Esophagus squamous epithelium (tissue), 5 donors: ENCODE results near the gene PAM. TPM values are rescaled to one million over a fixed set of nuclear protein-coding genes. Genes with fewer than 3 reads are reported as not detected.
"Not testable (repeated sequence)": the region's sequence is repeated elsewhere in the genome, so short reads cannot be mapped to it uniquely, and the experiment has no call there.

Experiments used
- DNase-seq: peaks from one replicate; lab custom pipeline; 2025; lab: John Stamatoyannopoulos, UW
- H3K27ac ChIP-seq, 4 donors: fragments of 200-600 bp; sonication (generic); one replicate each; pipeline ENCODE4 v1.5.1; 2016 to 2019; ENCODE audit warnings: mild to moderate bottlenecking in 1 of 4
- H3K27me3 ChIP-seq, 4 donors: fragments of 200-600 bp; sonication (generic); 1 replicate in 3 of 4; 2 replicates in 1 of 4; pipeline versions ENCODE4 v1.5.1 to v1.6.0; 2017 to 2021; ENCODE audit warnings: antibody characterized with exemption in 1 of 4
- H3K36me3 ChIP-seq, 3 donors: fragments of 200-600 bp; sonication (generic); one replicate each; pipeline ENCODE4 v1.5.1; 2016 to 2019
- H3K4me1 ChIP-seq, 3 donors: fragments of 200-600 bp; sonication (generic); one replicate each; pipeline ENCODE4 v1.5.1; 2017 to 2019
- H3K4me3 ChIP-seq, 4 donors: fragments of 200-600 bp; sonication (generic); 1 replicate in 3 of 4; 2 replicates in 1 of 4; pipeline ENCODE4 v1.5.1; 2016 to 2019; ENCODE audit warnings: mild to moderate bottlenecking in 2 of 4, moderate library complexity in 1 of 4
- H3K9me3 ChIP-seq, 3 donors: fragments of 200-600 bp; sonication (generic); one replicate each; pipeline ENCODE4 v1.5.1; 2016 to 2019
- CTCF ChIP-seq, 6 experiments: fragments of 450-650 bp in 4 of 6; fragments of 200-600 bp in 2 of 6; sonication (generic) in 2 of 6; IDR thresholded peaks; one replicate each; pipeline ENCODE4 v1.5.1; 2016 to 2019; ENCODE audit warnings: antibody characterized with exemption in 6 of 6, mild to moderate bottlenecking in 4 of 6, moderate library complexity in 4 of 6
- POLR2A ChIP-seq, 4 donors: fragments of 450-650 bp; IDR thresholded peaks; one replicate each; pipeline ENCODE4 v1.6.1; 2017; ENCODE audit warnings: antibody characterized with exemption in 4 of 4, mild to moderate bottlenecking in 4 of 4, moderate library complexity in 3 of 4
- WGBS, 2 donors: methylation state at CpG; one replicate each; pipeline ENCODE4 v1.1.5; 2018; 5-methylcytosine and 5-hydroxymethylcytosine counted together
- intact Hi-C: fragments of 100-400 bp; cut with DNase I; formaldehyde crosslinking; loops from one replicate; pipeline ENCODE4 v1.15.0; 2022
- total RNA-seq, 4 donors: library from RNA; depleted of rRNA; stranded (reverse); fragments of >200 nt; gene quantifications; one replicate each; pipeline ENCODE4 v1.1.0, GENCODE V29; 2016
- donor health status: DM: yes; HTN: yes; CAD: no.

The PAM gene
- total RNA-seq, 4 donors from 2014 or later, result 33.0 to 88.5 (median 53.8) TPM

GRCh38 chr5:102770803-102771202, 15.7 kb downstream of the PAM start:
- no peak for TF ChIP-seq POLR2A (IDR thresholded peaks at IDR 0.05)
- TF ChIP-seq CTCF (IDR thresholded peaks at IDR 0.05), result no peak
- H3K36me3 ChIP-seq, result no peaks in the 10 kb centered on the region
- H3K27me3 ChIP-seq, result no peaks in the 10 kb centered on the region
- DNase-seq, result no peak
- intact Hi-C loops, result no loop called here
- 88 to 93% methylated on average over 3 of the region's 3 CpGs for WGBS, 2 donors
- no peak overlapping the region for H3K4me3 ChIP-seq
- no peak overlapping the region for H3K27ac ChIP-seq
- no peaks in the 10 kb centered on the region for H3K9me3 ChIP-seq
- peaks cover 0 to 15% (median 5%) of the 10 kb centered on the region in 3 donors for H3K4me1 ChIP-seq

DNA sequence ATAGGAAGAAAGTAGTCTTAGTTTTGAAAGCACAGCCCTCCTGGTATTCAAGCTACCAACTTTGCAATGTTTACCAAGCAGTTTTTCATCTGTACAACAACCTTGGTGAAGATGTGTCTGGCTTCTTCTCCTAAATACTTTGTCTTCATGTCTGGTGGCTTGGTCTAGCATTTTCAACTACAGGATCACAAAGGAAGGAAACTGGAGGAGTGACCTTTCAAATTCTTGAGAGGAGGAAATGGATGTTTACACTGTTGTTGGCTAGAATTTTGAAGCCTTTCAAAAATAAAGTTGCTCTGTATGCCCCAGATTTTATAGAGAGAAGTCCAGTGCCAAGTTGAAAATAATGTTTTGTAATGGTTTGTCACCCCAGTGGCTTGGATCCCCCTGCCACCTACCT, 16.3 kb downstream of the PAM start:
- no peaks in the 10 kb centered on the region for H3K27me3 ChIP-seq
- H3K27ac ChIP-seq, result peak overlapping the region in 2 of 4 donors; percentile 34 to 41
- H3K36me3 ChIP-seq, result no peaks in the 10 kb centered on the region
- intact Hi-C loops, result no loop called here
- no peak overlapping the region for H3K4me3 ChIP-seq
- H3K4me1 ChIP-seq, result peaks cover 0 to 15% (median 5%) of the 10 kb centered on the region in 3 donors
- DNase-seq, result no peak
- TF ChIP-seq POLR2A (IDR thresholded peaks at IDR 0.05), result no peak
- TF ChIP-seq CTCF (IDR thresholded peaks at IDR 0.05), result no peak
- H3K9me3 ChIP-seq, result no peaks in the 10 kb centered on the region

DNA sequence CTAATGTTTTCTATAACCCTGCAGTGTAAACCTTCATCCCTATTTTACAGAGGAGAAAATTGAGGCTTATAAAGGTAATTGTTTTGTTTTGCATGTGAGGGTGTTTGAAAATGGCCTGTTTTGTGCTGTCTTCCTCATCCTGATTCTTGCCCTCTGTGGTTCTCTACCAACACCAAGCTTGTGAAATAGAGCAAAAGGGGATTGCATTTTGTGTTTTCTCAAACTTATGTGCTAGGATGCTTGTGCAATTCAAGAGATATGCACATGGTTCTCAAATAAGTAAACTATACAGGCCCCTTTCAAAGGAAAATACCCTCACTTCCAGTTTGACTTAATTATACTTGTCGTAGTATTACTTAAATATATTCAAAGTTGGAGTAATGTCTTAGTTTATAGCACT, 17.2 kb downstream of the PAM start:
- TF ChIP-seq POLR2A (IDR thresholded peaks at IDR 0.05), result no peak
- no peak for TF ChIP-seq CTCF (IDR thresholded peaks at IDR 0.05)
- 80 to 81% methylated on average over 1 of the region's 1 CpG for WGBS, 2 donors
- peak overlapping the region in 1 of 4 donors; percentile 34 for H3K27ac ChIP-seq
- H3K4me1 ChIP-seq, result peaks cover 0 to 15% (median 5%) of the 10 kb centered on the region in 3 donors
- H3K9me3 ChIP-seq, result no peaks in the 10 kb centered on the region
- H3K27me3 ChIP-seq, result no peaks in the 10 kb centered on the region
- no peak overlapping the region for H3K4me3 ChIP-seq
- DNase-seq, result no peak
- no peaks in the 10 kb centered on the region for H3K36me3 ChIP-seq
- intact Hi-C loops, result no loop called here

DNA sequence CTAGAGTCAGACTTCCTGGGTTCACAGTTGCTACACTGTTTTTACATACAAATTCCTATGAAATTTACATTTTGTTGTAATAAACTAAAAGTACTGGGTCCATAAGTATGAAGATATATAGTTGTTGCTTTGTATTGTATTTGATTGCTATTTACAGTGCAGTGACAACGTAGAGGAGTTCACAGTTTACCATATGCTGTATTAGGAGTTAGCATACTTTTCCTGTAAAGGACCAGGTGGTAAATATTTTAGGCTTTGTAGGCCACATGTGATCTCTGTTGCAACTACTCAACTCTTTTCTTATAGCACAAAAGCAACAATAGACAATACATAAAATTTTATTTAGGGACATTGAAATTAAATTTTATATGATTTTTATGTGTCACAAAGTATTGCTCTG, 18.0 kb downstream of the PAM start:
- H3K36me3 ChIP-seq, result no peaks in the 10 kb centered on the region
- no peaks in the 10 kb centered on the region for H3K27me3 ChIP-seq
- H3K27ac ChIP-seq, result no peak overlapping the region
- 83 to 100% methylated on average over 1 of the region's 1 CpG for WGBS, 2 donors
- no peaks in the 10 kb centered on the region for H3K9me3 ChIP-seq
- intact Hi-C loops, result no loop called here
- peaks cover 0 to 19% (median 5%) of the 10 kb centered on the region in 3 donors for H3K4me1 ChIP-seq
- no peak for DNase-seq
- H3K4me3 ChIP-seq, result no peak overlapping the region
- TF ChIP-seq CTCF (IDR thresholded peaks at IDR 0.05) (no peak), POLR2A (IDR thresholded peaks at IDR 0.05) (no peak)

DNA sequence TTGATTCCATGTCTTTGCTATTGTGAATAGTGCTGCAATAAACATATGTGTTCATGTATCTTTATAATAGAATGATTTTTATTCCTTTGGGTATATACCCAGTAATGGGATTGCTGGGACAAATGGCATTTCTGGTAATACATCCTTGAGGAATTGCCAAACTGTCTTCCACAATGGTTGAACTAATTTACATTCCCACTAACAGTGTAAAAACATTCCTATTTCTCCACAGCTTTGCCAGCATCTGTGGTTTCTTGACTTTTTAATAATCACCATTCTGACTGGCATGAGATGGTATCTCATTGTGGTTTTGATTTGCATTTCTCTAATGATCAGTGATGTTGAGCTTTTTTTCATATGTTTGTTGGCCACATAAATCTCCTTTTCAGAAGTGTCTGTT, 20.7 kb downstream of the PAM start:
- peaks cover 0 to 32% (median 10%) of the 10 kb centered on the region in 3 donors for H3K4me1 ChIP-seq
- H3K4me3 ChIP-seq, intact Hi-C loops, H3K36me3 ChIP-seq, H3K27ac ChIP-seq, H3K9me3 ChIP-seq, DNase-seq, H3K27me3 ChIP-seq: not testable (repeated sequence)

- no peak for DNase-seq
- intact Hi-C loops, result no loop called here
These were observed 22.0 kb downstream of the PAM start for GRCh38 chr5:102777099-102777498.

More at GRCh38 chr5:102777099-102777498, 22.0 kb downstream of the PAM start:
- no peak for TF ChIP-seq POLR2A (IDR thresholded peaks at IDR 0.05)
- TF ChIP-seq CTCF (IDR thresholded peaks at IDR 0.05), result no peak
- Histone ChIP-seq H3K36me3 (no peaks in the 10 kb centered on the region), H3K27me3 (no peaks in the 10 kb centered on the region), H3K4me3 (no peak overlapping the region), H3K9me3 (no peaks in the 10 kb centered on the region), H3K4me1 (peaks cover 0 to 25% (median 6%) of the 10 kb centered on the region in 3 donors), H3K27ac (no peak overlapping the region)
